HG03139 (cell line): ENCODE measurements around the gene IFT27.
"Not testable (repeated sequence)": the region's sequence is repeated elsewhere in the genome, so short reads cannot be mapped to it uniquely, and the experiment has no call there.

Source experiments
- ATAC-seq: cut with Tn5 transposase; IDR thresholded peaks from one replicate; pipeline ENCODE4 v1.9.1; 2021; ENCODE audit not compliant: unreplicated experiment

Gene IFT27

DNA sequence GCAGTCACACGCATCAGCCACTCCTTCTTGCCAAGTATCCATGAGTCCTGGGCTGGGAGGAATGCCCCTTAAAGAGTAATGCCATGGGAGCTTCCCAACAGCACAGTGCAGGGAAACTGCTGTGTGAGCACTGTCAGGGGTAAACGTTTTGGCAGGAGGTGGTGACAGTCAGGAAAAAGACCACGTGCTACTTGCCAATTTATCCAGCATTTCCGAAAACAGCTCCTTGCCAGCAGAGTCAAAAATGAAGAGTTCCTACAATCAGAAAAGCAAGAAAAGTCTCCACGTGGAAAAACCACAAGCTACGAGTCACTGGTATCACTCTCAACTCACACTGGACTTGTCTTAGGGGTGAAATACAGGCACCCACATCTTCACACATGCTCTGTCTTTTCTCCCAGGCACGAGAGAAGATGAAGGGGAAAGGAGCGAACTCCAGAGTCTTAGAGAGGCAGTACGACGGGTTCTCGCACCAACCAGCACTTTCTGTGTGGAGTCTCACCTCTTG, 9.9 kb downstream of the IFT27 start:
- ATAC-seq, result no peak

- no peak for ATAC-seq
Measured at GRCh38 chr22:36765131-36765942, 10.6 kb downstream of the IFT27 start.

GRCh38 chr22:36764641-36765040, 11.3 kb downstream of the IFT27 start:
- ATAC-seq, result no peak

GRCh38 chr22:36764060-36764459, 11.9 kb downstream of the IFT27 start:
- no peak for ATAC-seq

GRCh38 chr22:36763576-36763975, 12.3 kb downstream of the IFT27 start:
- no peak for ATAC-seq

- ATAC-seq, result no peak
Measured at GRCh38 chr22:36762687-36763260, 13.1 kb downstream of the IFT27 start.

GRCh38 chr22:36761553-36762240, 14.2 kb downstream of the IFT27 start:
- no peak for ATAC-seq

- ATAC-seq, result no peak
Measured at GRCh38 chr22:36760786-36761185, 15.1 kb downstream of the IFT27 start.

GRCh38 chr22:36759481-36760159, 16.3 kb downstream of the IFT27 start:
- no peak for ATAC-seq

GRCh38 chr22:36758792-36759271, 17.1 kb downstream of the IFT27 start:
- no peak for ATAC-seq

- ATAC-seq, result no peak
Measured at GRCh38 chr22:36757668-36758211, 18.2 kb downstream of the IFT27 start.

DNA sequence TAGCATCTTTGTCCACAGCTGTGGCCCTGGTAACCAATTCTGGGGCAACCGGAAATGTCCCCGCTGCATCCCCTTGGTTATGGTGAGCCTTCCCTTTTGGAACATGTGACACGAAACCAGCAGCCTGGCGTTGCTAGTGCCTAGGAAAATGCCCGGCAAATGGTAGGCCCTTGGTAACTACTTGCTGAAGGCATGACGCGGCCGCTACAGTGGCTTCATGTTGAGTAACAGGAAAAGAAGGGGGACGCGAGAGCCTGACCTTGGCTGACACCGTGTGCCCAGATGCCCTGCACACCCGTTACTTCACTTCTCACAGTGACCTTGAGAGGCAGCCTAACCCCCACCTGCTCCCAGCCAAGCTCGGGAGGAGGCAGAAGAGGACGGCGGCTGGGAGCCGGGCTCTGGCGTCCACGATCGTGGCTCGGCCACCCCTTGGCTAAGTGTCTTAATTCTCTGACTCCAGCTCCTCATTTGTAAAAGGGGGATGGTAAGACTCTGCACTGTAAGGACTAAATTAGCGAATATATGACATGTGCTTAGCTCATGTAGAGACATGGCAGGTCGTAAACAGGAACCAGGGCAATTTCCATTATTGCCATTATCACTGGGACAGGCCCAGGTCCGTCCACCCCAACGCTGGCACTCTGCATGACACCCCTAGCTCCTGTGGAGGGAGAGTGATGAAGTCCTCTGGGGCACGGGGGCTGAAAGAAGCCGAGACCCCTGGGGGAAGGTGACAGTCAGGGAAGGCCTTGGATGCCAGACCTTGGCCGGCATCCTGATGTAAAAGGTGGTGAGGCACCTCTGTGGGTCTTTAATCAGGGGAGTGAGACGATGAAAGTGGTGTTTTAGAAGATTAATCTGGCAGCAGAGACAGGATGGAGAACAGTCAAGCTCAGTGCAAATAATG, 18.9 kb downstream of the IFT27 start:
- ATAC-seq, result no peak

- no peak for ATAC-seq
Measured at GRCh38 chr22:36756031-36756430, 19.9 kb downstream of the IFT27 start.

DNA sequence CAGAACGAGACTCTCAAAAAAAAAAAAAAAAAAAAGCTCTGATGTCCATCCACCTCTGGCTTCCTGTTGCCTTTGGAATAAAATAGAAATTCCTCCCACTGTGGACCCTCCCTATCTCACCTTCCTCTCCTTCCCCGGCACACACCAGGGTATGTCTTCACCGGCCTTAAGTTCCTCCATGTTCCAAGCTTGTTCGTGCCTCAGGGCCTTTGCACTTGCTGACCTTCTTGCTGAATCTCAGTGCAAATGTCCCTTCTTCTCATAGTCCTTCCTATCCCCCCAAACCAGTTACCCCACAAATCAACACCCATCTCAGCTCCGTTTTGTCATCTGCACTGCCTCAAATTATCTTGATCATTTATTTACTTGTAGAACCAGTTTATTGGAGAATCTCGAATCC, 20.6 kb downstream of the IFT27 start:
- no peak for ATAC-seq

DNA sequence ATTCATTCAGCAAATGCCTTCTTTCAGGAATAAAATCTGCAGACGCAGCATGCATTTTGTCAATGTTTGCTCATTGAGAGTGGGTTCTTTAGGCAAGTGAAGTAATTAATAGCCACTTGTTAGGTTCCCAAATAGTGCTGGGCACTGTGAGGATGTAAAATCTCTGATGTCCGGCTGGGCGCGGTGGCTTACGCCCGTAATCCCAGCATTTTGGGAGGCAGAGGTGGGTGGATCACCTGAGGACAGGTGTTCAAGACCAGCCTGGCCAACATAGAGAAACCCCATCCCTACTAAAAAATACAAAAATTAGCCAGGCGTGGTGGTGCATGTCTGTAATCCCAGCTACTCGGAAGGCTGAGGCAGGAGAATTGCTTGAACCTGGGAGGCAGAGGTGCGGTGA, 21.0 kb downstream of the IFT27 start:
- ATAC-seq, result not testable (repeated sequence)

DNA sequence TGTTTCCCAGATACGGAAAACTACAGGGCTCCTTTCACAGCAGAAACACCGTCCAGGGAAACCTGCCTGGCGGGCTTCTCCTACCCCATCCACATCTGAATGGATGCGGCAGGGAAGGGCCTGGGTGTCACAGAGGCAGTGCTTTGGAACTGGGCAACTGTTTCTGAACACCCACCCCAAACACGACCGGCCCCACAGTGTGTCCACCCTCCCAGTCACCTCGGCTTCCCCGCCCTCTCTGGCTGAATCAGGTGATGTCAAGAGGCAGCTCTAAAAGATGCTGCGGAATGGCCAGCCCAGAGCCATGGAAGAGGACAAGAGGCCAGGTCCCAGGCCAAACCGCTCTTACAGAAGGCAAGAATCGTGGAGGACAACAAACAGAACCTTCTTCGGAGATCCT, 22.0 kb downstream of the IFT27 start:
- no peak for ATAC-seq

- no peak for ATAC-seq
Measured at GRCh38 chr22:36753120-36753802, 22.7 kb downstream of the IFT27 start.

GRCh38 chr22:36746375-36746970, 29.4 kb downstream of the IFT27 start:
- no peak for ATAC-seq
